Stimulated activated CD8-positive, alpha-beta memory T cell treated with anti-CD3 and anti-CD28 coated beads, Interleukin-12 subunit alpha, Interleukin-12 subunit beta, amount 100 ng/mL, for 4 hours (primary cell): ENCODE results near the gene SPO11.

Experiments
- DNase-seq: peaks from one replicate; pipeline ENCODE4 v3.0.0-alpha.2; 2020; ENCODE audit warnings: low read depth

Gene SPO11

GRCh38 chr20:57391439-57392301, 62.1 kb downstream of the SPO11 start:
- DNase-seq, result no peak

GRCh38 chr20:57392512-57393271, 63.1 kb downstream of the SPO11 start:
- DNase-seq, result peak; percentile 64
